ENCODE measurements around the gene ROR2.

Gene ROR2

DNA sequence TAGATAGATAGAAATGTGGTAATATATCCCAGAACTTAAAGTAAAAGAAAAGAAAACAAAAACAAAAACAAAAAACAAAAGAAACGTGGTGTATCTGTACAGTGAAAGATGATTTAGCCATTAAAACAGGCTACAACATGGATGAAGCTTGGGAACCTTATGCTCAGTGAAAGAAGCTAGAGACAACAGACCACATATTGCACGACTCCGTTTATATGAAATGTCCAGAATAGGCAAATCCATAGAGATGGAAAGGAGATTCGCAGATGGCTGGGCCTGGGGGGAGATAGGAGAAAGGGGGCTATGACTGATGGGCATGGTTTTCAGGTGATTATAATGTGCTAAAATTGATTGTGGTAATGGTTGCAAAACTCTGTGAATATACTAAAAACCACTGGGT, 86.6 kb downstream of the ROR2 start:
- H3K9me3 ChIP-seq, result no peaks in the 10 kb centered on the region

DNA sequence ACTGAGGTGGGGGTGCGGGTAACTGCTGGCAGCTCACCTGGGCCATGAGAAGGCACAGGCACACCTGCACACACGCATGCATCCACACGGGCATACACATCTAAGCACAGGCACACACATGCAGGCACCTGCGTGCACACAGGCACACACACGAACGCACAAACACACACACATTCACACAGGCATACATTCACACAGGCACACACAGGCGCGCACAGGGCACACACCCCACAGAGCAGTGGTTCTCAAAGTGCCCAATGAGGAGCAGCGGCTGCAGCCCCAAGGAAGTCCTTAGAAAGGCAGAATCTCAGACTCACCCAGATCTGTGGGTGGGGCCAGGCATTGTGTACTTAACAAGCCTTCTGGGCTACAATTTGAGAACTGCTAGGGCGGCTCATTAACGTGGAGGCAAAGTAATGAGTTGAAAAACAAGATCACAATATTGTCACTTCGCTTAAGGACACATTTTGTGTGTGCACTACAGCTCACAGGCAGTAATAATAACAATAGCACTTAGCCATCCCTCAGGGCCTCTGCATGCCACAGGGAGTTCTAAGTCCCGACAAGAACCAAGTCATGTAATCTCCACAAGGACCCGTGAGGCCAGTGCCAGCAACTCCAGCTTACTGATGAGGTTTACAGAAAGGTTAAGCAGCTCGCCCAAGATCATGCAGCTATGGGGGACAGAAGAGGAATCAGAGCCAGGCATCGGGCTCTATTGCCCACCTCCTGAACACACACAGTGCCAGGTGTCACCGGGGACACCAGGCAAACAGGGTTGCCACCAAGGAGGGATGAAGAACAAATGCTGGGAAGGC, 91.6 kb downstream of the ROR2 start:
- Histone ChIP-seq H3K9ac (no peak overlapping the region), H3K36me3 (no peaks in the 10 kb centered on the region), H3K4me3 (0 out of 2 replicates have a peak overlapping the region, but pooled peaks have one; percentile 30), H4K20me1 (no peaks in the 10 kb centered on the region), H3K9me3 (no peaks in the 10 kb centered on the region), H3K4me1 (peaks cover 51% of the 10 kb centered on the region), H3K27me3 (no peaks in the 10 kb centered on the region), H3K4me2 (peak overlapping the region; percentile 73), H3K27ac (peak overlapping the region; percentile 69)
- TF ChIP-seq Cebpa-rat (IDR thresholded peaks at IDR 0.05), result no peak

More for the DNA sequence above, 86.6 kb downstream of the ROR2 start:
- Histone ChIP-seq H3K9ac (no peak overlapping the region), H3K27ac (no peak overlapping the region), H3K36me3 (no peaks in the 10 kb centered on the region), H3K4me3 (no peak overlapping the region), H3K27me3 (no peaks in the 10 kb centered on the region), H4K20me1 (no peaks in the 10 kb centered on the region), H3K4me2 (no peak overlapping the region), H3K4me1 (peaks cover 16% of the 10 kb centered on the region)
- no peak for TF ChIP-seq Cebpa-rat (IDR thresholded peaks at IDR 0.05)

DNA sequence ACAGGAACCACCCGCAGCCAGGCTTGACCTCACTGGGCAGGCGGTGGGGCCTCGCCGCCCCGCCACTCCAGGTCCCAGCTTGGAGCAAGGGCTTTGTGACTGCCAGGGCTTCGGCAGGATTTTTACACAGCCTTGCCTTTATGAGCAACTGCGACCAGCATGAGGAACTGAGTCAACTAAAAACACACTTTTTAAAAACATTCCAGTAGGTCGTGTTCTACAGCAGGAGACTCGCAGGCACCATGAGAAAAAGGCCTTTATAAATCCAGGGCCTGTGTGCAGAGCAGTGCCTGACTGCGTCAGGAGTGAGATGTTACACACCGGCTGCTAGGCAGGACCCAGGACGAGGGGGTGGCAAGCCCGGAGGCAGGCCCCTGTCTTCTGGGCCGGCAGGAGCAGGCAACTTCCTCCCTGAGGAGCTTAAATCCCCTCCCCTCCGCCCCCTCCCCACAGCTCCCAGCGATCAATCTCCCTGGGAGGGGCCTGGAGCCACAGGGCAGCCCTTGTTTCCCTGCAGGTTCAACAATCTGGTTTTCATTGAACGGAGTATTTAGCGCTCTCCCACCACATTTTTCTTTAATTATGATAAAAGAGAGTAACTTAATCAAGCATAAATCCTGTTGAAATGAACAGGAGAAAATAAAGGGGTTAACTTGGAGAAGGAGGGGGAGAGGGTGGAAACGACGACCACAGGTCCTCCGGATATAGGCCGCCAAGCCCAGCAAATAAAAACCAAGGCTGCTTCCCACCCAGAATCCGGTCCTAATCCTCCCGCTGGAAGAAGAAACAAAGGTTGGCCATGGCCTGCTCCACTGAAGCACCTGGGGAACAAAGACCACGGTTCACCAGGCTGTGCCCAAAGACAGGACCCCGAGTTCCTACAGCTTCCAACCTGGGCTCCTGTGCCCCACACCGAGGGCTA, 92.5 kb downstream of the ROR2 start:
- TF ChIP-seq Cebpa-rat (IDR thresholded peaks at IDR 0.05), result no peak
- H3K27ac ChIP-seq, result peak overlapping the region; percentile 69
- H3K9ac ChIP-seq, result peak overlapping the region; percentile 53; the same call in 1 of the 2 replicates

DNA sequence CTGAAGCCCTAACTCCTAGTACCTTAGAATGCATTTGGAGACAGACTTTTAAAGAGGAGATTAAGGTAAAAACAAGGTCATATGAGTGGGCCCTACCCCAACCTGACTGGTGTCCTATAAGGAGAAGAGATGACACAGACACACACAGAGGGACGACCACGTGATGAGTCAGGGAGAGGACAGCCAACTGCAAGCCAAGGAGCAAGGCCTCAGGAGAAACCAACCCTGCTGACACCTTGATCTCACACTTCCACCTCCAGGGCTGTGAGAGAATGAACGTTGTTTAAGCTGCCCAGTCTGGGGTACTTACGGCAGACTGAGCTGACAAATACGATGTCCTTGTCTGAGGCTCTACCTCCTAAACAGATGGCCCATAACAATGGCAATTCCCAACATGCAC, 93.6 kb downstream of the ROR2 start:
- Histone ChIP-seq H3K9ac (no peak overlapping the region), H3K4me3 (no peak overlapping the region)

More for the DNA sequence above, 92.5 kb downstream of the ROR2 start:
- no peaks in the 10 kb centered on the region for H3K9me3 ChIP-seq
- no peaks in the 10 kb centered on the region for H3K36me3 ChIP-seq
- H3K27me3 ChIP-seq, result no peaks in the 10 kb centered on the region
- no peaks in the 10 kb centered on the region for H4K20me1 ChIP-seq
- peak overlapping the region; percentile 73 for H3K4me2 ChIP-seq
- peak overlapping the region; percentile 30; the same call in 1 of the 2 replicates for H3K4me3 ChIP-seq
- peaks cover 54% of the 10 kb centered on the region for H3K4me1 ChIP-seq

DNA sequence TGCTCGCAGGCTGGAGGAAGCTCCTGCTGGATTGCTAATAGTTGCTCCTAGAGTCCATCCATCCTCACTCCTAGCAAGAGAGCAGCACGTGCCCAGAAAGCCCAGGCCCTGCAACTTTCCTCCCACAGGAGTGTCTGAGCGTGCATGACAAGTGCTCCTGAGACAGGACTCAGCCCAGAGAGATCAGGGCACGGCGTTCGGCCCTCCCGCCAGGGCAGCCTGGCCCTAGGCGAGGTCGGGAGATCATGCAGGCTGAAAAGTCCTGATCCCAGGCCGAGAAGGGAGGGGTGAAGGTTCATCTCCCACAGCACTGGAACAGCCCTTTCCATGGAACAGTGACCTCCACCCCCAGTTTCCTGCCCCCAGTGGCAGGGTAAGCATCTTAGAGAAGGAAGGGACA, 94.8 kb downstream of the ROR2 start:
- Histone ChIP-seq H3K4me3 (no peak overlapping the region), H3K36me3 (no peaks in the 10 kb centered on the region), H3K4me1 (peaks cover 50% of the 10 kb centered on the region), H3K4me2 (no peak overlapping the region), H3K9ac (no peak overlapping the region), H3K27ac (no peak overlapping the region), H3K27me3 (no peaks in the 10 kb centered on the region), H4K20me1 (no peaks in the 10 kb centered on the region), H3K9me3 (no peaks in the 10 kb centered on the region)
- TF ChIP-seq Cebpa-rat (IDR thresholded peaks at IDR 0.05), result no peak

More for the DNA sequence above, 93.6 kb downstream of the ROR2 start:
- Histone ChIP-seq H3K4me1 (peaks cover 50% of the 10 kb centered on the region), H3K4me2 (peak overlapping the region; percentile 73), H3K27me3 (no peaks in the 10 kb centered on the region), H4K20me1 (no peaks in the 10 kb centered on the region), H3K9me3 (no peaks in the 10 kb centered on the region), H3K36me3 (no peaks in the 10 kb centered on the region), H3K27ac (peak overlapping the region; percentile 69; the same call in 1 of the 2 replicates)
- TF ChIP-seq Cebpa-rat (IDR thresholded peaks at IDR 0.05), result no peak

DNA sequence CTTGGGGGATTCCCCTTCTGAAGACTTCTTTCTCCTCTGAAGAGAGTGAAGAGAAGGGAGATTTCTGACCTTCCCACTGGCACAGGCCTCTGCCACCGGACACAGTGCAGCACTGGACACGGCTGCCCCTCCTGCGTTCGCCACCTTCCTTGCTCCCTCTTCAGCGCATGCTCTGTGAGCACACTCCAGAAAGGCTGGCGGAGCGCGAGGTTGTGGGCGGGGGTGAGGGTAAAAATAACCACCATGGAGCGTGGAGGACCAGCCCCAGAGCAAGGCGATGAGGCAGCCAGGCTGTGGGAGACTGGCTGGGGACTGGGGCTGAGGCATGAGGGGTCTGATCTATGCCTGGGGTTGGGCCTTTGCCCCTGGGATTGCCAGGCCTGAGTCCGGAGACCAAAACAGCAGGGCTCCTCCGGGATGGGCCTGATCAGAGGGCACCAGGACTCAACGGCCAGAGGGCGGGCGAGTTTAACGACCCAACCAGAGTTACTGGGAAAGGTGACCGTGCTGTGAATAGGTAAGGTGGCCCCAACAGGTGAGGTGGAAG, 97.2 kb downstream of the ROR2 start:
- no peak overlapping the region for H3K4me3 ChIP-seq
- TF ChIP-seq Cebpa-rat (IDR thresholded peaks at IDR 0.05), result no peak
- H3K27ac ChIP-seq, result no peak overlapping the region

DNA sequence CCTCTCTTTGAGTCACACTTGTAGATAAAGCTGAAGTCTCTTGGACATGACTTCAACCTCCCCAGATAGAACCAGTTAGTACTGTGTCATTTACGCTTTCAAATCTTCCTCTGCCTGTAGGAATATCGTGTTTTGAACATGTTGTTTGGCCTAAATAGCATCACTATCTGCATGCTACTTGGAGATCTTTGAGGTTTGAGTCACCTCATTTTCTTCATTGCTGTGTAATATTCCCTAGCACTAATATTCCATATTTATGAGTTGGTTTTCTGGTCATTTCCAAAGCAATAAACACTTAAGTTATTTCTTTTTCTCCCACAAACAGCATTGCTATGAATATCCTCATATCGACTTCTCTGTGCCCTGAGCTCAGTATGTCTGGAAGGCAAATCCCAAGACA, 100.3 kb downstream of the ROR2 start:
- no peak overlapping the region for H3K4me3 ChIP-seq
- TF ChIP-seq Cebpa-rat (IDR thresholded peaks at IDR 0.05), result no peak
- no peaks in the 10 kb centered on the region for H3K36me3 ChIP-seq
- no peak overlapping the region for H3K27ac ChIP-seq
- peaks cover 54% of the 10 kb centered on the region for H3K4me1 ChIP-seq
- H3K9ac ChIP-seq, result no peak overlapping the region
- no peaks in the 10 kb centered on the region for H3K27me3 ChIP-seq
- no peaks in the 10 kb centered on the region for H3K9me3 ChIP-seq
- H4K20me1 ChIP-seq, result no peaks in the 10 kb centered on the region
- no peak overlapping the region for H3K4me2 ChIP-seq

More for the DNA sequence above, 97.2 kb downstream of the ROR2 start:
- no peak overlapping the region for H3K9ac ChIP-seq
- H4K20me1 ChIP-seq, result no peaks in the 10 kb centered on the region
- H3K4me1 ChIP-seq, result peaks cover 53% of the 10 kb centered on the region
- no peaks in the 10 kb centered on the region for H3K9me3 ChIP-seq
- peak overlapping the region; percentile 34; the same call in 1 of the 2 replicates for H3K4me2 ChIP-seq
- H3K27me3 ChIP-seq, result no peaks in the 10 kb centered on the region
- H3K36me3 ChIP-seq, result no peaks in the 10 kb centered on the region

DNA sequence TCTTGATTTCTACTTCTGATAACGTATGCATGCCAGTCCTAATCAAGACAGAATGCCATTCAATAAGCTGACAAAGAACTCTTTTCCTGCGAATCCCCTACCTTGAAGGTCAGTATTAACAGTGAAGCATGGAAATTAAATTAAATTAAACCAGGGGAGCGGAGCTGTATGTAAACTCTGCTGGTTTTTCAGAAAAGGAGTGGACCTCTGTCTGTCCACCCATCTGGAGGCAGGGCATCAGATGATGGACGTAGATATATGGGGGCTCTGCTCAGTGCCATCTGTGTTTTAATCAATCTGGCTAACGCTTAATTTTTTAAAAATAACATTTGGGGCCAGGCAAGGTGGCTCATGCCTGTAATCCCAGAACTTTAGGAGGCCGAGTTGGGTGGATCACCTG, 101.9 kb downstream of the ROR2 start:
- peaks cover 66% of the 10 kb centered on the region for H3K4me1 ChIP-seq
- H3K27me3 ChIP-seq, result no peaks in the 10 kb centered on the region
- H4K20me1 ChIP-seq, result no peaks in the 10 kb centered on the region
- no peak for TF ChIP-seq Cebpa-rat (IDR thresholded peaks at IDR 0.05)
- H3K4me2 ChIP-seq, result peak overlapping the region; percentile 89
- H3K27ac ChIP-seq, result no peak overlapping the region
- no peak overlapping the region for H3K9ac ChIP-seq
- H3K36me3 ChIP-seq, result no peaks in the 10 kb centered on the region
- no peaks in the 10 kb centered on the region for H3K9me3 ChIP-seq
- H3K4me3 ChIP-seq, result no peak overlapping the region

DNA sequence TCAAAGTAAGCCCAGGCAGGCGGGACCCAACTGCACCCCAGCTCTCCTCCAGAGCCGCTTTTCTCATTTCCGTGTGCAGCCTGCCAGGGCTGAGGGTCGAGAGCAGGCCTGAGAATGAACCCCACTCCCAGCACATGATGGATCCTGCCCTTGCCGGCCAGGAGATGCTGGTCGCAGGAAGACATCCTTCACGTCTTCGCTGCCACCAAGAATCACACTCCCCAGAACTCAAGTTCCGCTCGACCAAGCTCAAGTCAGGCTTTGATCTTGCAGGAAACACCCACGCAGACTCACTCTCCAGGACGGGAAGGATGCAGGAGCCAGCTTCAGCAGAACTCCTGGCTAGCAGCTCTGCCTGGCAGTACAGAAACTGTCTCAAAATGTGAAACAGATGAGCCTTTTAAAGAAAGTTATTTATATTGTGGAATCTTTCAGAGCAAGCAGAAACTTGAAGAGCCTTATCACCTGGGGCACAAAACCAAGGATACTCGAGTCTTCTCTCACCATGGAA, 102.4 kb downstream of the ROR2 start:
- no peaks in the 10 kb centered on the region for H3K36me3 ChIP-seq
- no peak overlapping the region for H3K27ac ChIP-seq
- no peak overlapping the region for H3K9ac ChIP-seq
- H3K4me3 ChIP-seq, result no peak overlapping the region
- H4K20me1 ChIP-seq, result no peaks in the 10 kb centered on the region
- no peaks in the 10 kb centered on the region for H3K27me3 ChIP-seq
- no peaks in the 10 kb centered on the region for H3K9me3 ChIP-seq
- TF ChIP-seq Cebpa-rat (IDR thresholded peaks at IDR 0.05), result no peak
- H3K4me2 ChIP-seq, result peak overlapping the region; percentile 89
- H3K4me1 ChIP-seq, result peaks cover 66% of the 10 kb centered on the region

Data from BLaER1 (cell line).